ENCODE results near the gene MYF5.

The MYF5 gene

DNA sequence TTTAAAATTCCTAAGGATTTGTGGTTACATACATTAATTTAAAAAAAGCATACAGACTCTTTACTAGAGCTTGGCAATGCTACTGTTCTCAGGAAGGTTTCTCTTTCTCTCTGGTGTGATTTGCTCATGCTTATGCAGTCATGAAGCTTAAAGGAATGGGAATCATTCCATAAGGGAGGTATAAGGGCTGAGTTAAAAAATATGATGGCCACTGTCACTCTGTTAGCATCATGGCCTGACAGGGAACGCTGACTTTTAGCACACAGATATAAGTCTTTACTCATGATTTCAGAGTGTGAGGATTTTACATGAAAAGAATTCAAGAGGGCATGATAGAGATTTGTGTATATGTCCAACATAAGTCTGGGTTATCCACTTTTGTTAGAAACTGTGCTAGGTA, 3.8 kb downstream of the MYF5 start:
- no peak for DNase-seq (ENCODE audit: low read depth)
- H3K4me3 ChIP-seq (ENCODE audit: low read length), result no peak overlapping the region
- TF ChIP-seq CTCF (conservative IDR thresholded peaks at IDR 0.05; ENCODE audit: low read length), result no peak

DNA sequence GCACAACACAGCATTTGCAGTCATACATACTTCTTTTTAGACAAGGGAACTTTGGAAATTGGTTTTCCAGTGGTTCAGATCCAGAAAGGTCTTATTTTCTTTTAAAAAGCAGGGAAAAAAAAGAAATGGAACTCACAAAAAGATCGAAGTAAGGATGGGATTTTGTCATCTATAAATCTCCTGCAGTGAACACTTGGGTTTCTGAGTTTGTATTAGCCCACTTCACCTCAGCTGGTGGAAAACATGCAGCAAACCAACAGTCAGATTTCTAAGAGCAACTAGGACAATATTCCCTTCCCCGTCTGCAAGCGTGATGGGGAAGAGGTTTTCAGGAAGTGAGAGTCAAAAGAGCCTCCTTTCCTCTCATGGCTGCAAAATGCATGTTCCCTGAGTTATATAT, 4.6 kb downstream of the MYF5 start:
- DNase-seq (ENCODE audit: low read depth), result no peak
- TF ChIP-seq CTCF (conservative IDR thresholded peaks at IDR 0.05; ENCODE audit: low read length), result no peak
- no peak overlapping the region for H3K4me3 ChIP-seq (ENCODE audit: low read length)

DNA sequence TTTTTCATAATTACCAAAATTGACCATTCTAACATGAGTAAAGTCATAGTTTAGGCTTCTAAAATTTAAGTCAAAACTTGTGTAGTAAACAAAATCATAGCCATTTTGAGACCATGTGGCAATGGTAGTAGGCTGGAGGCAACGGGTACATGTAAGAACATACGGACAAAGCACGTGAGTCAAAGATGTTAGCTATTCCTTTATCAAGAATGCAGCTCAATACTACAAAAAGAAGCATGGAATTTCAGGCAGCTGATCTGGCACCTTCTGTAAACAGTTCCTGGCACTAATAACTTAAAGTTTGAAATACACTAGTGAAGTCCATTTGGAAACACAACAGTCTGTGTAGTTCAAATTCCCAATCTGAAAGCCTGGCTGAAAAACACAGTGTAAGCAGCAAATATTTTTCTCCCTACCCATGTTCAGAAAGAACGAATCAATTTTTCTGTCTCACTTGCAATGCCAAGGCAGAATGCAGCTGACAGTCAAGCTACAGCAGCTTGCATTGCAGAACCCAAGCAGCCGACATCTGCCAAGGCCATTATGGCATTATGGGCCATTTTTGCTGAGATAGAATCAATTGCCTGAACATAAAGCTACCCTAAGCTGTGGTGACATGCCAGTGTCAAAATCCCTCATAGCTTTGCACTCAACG, 29.3 kb downstream of the MYF5 start:
- no peak for TF ChIP-seq CTCF (conservative IDR thresholded peaks at IDR 0.05; ENCODE audit: low read length)
- peak; percentile 71 for DNase-seq (ENCODE audit: low read depth)
- H3K4me3 ChIP-seq (ENCODE audit: low read length), result no peak overlapping the region

- no peak overlapping the region for H3K4me3 ChIP-seq (ENCODE audit: low read length)
- no peak for TF ChIP-seq CTCF (conservative IDR thresholded peaks at IDR 0.05; ENCODE audit: low read length)
- DNase-seq (ENCODE audit: low read depth), result no peak
Measured at GRCh38 chr12:80747800-80748199, 31.1 kb downstream of the MYF5 start.

DNA sequence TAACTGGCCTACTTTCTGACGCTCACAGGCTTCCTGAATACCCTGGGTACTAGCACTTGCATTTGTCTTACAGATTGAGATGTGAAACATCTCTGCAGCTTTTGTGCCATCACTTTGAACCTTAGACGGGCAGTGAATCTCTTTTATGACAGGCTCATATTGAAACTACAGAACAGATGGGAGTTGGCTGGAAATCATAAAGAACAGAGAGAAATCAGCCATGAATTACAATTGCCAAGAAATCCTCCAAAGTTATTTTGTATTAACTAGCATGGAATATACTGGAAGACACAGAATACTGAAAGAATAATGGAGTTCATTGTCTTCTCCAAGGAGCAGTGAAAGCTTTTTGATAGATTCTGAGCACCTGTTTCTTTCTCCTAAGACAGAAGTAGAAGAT, 32.7 kb downstream of the MYF5 start:
- no peak for TF ChIP-seq CTCF (conservative IDR thresholded peaks at IDR 0.05; ENCODE audit: low read length)
- DNase-seq (ENCODE audit: low read depth), result no peak

GRCh38 chr12:80752464-80752863, 35.8 kb downstream of the MYF5 start:
- TF ChIP-seq CTCF (conservative IDR thresholded peaks at IDR 0.05; ENCODE audit: low read length), result no peak
- H3K4me3 ChIP-seq (ENCODE audit: low read length), result no peak overlapping the region
- DNase-seq (ENCODE audit: low read depth), result no peak

More for the DNA sequence above, 32.7 kb downstream of the MYF5 start:
- no peak overlapping the region for H3K4me3 ChIP-seq (ENCODE audit: low read length)

DNA sequence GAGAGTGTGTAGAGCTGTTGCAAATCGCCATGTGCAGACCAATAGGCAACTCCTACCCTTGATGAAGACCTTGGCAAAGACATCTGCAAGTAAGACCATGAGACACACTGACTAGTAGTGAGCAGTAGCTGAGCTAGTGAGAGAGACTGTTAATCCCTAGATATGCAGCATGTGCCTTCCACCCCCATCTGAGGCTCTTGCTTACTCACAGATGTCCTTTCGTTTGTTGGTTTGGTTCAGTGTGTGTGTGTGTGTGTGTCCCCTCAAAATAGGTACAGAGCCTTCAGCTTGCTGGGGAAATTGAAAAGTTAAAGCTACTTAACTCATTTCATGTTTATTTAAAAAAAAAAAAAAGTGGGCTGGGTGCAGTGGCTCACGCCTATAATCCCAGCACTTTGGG, 37.6 kb downstream of the MYF5 start:
- TF ChIP-seq CTCF (conservative IDR thresholded peaks at IDR 0.05; ENCODE audit: low read length), result no peak
- DNase-seq (ENCODE audit: low read depth), result no peak
- no peak overlapping the region for H3K4me3 ChIP-seq (ENCODE audit: low read length)

Measured in AG10803 (cell line).